Measurements from ENCODE around the gene KRTAP10-10. TPM values are rescaled to one million over a fixed set of nuclear protein-coding genes. Genes with fewer than 3 reads are reported as not detected.
"Not testable (repeated sequence)": the region's sequence is repeated elsewhere in the genome, so short reads cannot be mapped to it uniquely, and the experiment has no call there.

KRTAP10-10 gene
- total and polyA plus RNA-seq, 2 donors, result not detected

DNA sequence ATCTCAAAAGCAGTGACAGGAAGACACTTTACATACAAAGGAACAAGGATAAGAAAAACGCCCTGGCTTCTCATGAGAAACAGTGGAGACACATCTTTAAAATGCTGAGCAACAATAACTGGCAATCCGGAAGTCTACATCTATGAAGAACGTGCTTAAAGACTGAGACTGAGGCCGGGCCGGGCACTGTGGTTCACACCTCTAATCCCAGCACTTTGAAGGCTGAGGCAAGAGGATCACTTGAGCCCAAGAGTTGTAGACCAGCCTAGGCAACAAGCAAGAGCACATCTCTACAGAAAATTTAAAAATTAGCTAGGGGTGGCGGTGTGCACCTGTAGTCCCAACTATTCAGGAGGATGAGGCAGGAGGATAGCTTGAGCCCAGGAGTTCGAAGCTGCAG lies 46.9 kb downstream of the KRTAP10-10 start:
- WGBS, result 88% methylated on average over 7 of the region's 7 CpGs
- Histone ChIP-seq H3K27ac (ENCODE audit: low read depth in 1 of 2, low read length in 1 of 2) (no peak overlapping the region), H3K9me3 (ENCODE audit: control insufficient read depth in 2 of 2, insufficient read depth in 1 of 2, low read length in 1 of 2) (peaks cover 0 to 1% of the 10 kb centered on the region in 2 donors), H3K4me3 (ENCODE audit: low read length in 2 of 2) (no peak overlapping the region), H3K27me3 (ENCODE audit: control insufficient read depth in 2 of 2, insufficient read depth in 1 of 2, low read length in 1 of 2) (peaks cover 0 to 10% of the 10 kb centered on the region in 2 donors), H3K36me3 (ENCODE audit: control insufficient read depth in 2 of 2, insufficient read depth in 2 of 2, low read length in 1 of 2) (no peaks in the 10 kb centered on the region), H3K4me1 (ENCODE audit: control insufficient read depth in 2 of 2, insufficient read depth in 2 of 2, low read length in 2 of 2) (peaks cover 0 to 3% of the 10 kb centered on the region in 2 donors)
- DNase-seq (ENCODE audit: low read depth in 6 of 9, low spot score in 9 of 9), result no peak

DNA sequence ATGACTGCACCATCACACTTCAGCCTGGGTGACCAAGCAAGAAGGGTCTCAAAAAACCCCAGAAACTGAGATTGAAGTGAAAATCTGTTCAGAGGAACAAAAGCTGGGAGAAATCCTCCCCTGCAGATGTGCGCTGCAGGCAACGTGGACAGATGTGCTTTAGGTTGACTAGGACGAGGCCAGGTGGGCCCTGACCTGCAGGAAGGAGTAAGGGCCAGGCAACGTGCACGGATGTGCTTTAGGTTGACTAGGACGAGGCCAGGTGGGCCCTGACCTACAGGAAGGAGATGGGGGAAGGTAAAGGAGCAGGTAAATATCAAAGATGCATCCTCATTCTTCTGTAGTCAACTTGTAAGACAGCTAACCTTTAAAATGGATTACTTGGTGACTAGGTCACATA lies 47.3 kb downstream of the KRTAP10-10 start:
- WGBS, result 85% methylated on average over 6 of the region's 6 CpGs

DNA sequence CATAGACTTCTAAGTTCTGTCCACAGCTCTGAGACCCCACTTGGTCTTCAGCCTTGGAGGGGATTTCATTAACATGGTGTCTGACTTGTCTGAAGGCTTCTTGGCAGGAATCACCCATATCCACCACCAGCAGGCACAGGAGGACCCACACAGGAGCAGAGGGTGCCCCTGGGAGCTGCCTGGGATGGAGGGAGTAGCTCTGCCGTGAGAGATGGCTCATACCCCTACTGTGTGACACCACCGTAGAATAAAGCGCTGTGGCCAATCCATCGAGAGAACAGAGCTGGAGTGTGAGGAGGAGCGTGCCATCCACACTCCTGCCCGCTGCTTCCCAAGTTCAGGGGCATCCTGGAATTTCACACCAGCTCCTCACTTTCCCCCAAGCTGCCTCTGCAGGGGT lies 47.9 kb downstream of the KRTAP10-10 start:
- not testable (repeated sequence) for H3K27ac ChIP-seq (ENCODE audit: low read depth in 1 of 2, low read length in 1 of 2); H3K4me1 ChIP-seq (ENCODE audit: control insufficient read depth in 2 of 2, insufficient read depth in 2 of 2, low read length in 2 of 2); H3K9me3 ChIP-seq (ENCODE audit: control insufficient read depth in 2 of 2, insufficient read depth in 1 of 2, low read length in 1 of 2); DNase-seq (ENCODE audit: low read depth in 6 of 9, low spot score in 9 of 9); H3K4me3 ChIP-seq (ENCODE audit: low read length in 2 of 2); H3K36me3 ChIP-seq (ENCODE audit: control insufficient read depth in 2 of 2, insufficient read depth in 2 of 2, low read length in 1 of 2)
- WGBS, result 96% methylated on average over 6 of the region's 6 CpGs
- H3K27me3 ChIP-seq (ENCODE audit: control insufficient read depth in 2 of 2, insufficient read depth in 1 of 2, low read length in 1 of 2), result peaks cover 0 to 10% of the 10 kb centered on the region in 2 donors

More for the DNA sequence above, 47.3 kb downstream of the KRTAP10-10 start:
- H3K4me1 ChIP-seq (ENCODE audit: control insufficient read depth in 2 of 2, insufficient read depth in 2 of 2, low read length in 2 of 2), result peaks cover 0 to 3% of the 10 kb centered on the region in 2 donors
- peaks cover 0 to 10% of the 10 kb centered on the region in 2 donors for H3K27me3 ChIP-seq (ENCODE audit: control insufficient read depth in 2 of 2, insufficient read depth in 1 of 2, low read length in 1 of 2)
- no peak overlapping the region for H3K27ac ChIP-seq (ENCODE audit: low read depth in 1 of 2, low read length in 1 of 2)
- H3K36me3 ChIP-seq (ENCODE audit: control insufficient read depth in 2 of 2, insufficient read depth in 2 of 2, low read length in 1 of 2), result no peaks in the 10 kb centered on the region
- no peak overlapping the region for H3K4me3 ChIP-seq (ENCODE audit: low read length in 2 of 2)
- DNase-seq (ENCODE audit: low read depth in 6 of 9, low spot score in 9 of 9), result no peak
- peaks cover 0 to 1% of the 10 kb centered on the region in 2 donors for H3K9me3 ChIP-seq (ENCODE audit: control insufficient read depth in 2 of 2, insufficient read depth in 1 of 2, low read length in 1 of 2)

DNA sequence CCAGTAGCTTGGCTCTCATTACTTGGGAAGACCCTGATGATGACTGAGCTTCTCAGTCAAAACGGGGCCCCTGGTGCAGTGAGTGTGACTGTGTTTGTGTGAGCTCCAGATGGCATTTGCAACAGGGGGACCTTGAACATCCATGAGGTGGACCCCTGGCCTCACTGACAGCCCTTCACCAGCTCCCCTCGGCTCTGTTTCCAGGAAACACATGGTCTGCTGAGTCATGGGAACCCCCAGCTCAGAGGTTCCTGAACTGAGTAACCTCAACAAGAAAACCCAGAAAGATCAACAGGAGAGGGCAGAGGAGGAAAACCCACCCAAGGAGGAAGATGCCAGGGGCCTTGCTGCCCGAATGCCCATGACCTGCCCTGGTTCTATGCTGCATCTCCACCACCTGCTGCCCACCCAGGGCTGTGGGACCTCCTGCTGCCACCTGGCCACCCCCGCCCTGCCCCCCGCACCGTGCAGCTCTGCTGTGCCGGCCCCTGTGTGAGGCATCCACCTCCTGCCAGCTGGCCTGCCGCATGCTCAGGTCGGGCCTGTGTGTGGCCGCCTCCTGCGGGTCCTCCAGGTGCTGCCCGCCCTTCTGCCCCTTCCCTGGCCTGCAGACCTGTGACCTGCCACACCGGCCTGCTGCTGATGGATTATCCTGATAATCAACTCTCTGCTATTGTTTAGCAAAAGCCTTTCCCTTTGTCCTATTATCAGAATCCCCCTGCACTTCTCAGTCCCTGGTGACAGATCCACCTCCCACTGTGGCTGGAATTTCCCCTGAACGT lies 49.0 kb downstream of the KRTAP10-10 start:
- peaks cover 0 to 10% of the 10 kb centered on the region in 2 donors for H3K27me3 ChIP-seq (ENCODE audit: control insufficient read depth in 2 of 2, insufficient read depth in 1 of 2, low read length in 1 of 2)
- no peaks in the 10 kb centered on the region for H3K36me3 ChIP-seq (ENCODE audit: control insufficient read depth in 2 of 2, insufficient read depth in 2 of 2, low read length in 1 of 2)
- peaks cover 0 to 3% of the 10 kb centered on the region in 2 donors for H3K4me1 ChIP-seq (ENCODE audit: control insufficient read depth in 2 of 2, insufficient read depth in 2 of 2, low read length in 2 of 2)
- no peak overlapping the region for H3K4me3 ChIP-seq (ENCODE audit: low read length in 2 of 2)
- H3K27ac ChIP-seq (ENCODE audit: low read depth in 1 of 2, low read length in 1 of 2), result no peak overlapping the region
- H3K9me3 ChIP-seq (ENCODE audit: control insufficient read depth in 2 of 2, insufficient read depth in 1 of 2, low read length in 1 of 2), result peaks cover 0 to 1% of the 10 kb centered on the region in 2 donors
- WGBS, result 27% methylated on average over 14 of the region's 14 CpGs
- no peak for DNase-seq (ENCODE audit: low read depth in 6 of 9, low spot score in 9 of 9)

DNA sequence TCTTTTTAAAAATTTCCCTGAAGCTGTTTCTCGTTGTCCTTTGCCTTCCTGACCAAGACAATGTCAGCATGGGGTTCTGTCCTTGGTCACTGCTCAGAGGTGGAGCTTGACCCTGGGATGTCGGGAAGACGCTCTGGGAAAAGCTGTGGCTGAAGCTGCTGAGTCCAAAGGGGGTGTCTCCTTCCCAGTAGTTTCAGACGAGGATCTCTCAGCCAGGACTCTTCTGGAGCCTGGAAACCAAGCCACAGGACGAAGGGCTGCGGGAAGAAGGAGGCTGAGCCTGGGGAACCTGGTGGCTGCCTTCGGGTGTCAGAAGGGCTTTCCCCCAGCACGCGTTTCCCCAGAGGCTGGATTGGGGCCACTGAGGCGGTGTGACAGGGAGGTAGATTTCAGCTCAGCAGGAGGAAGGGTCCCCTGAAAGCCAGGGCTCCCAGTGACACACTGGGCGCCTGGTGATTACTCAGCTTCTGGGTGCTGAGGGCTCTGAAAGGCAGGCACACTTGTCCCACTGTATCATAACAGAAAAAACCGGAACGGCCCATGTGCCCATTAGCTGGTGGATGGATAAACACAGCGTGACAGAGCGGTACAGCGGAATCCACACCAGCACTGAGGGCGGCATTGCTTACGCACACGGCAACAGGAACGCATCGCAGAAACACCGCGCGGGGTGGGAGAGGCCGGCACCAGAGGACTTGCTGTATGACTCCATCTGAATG lies 49.8 kb downstream of the KRTAP10-10 start:
- Histone ChIP-seq H3K4me3 (ENCODE audit: low read length in 2 of 2) (no peak overlapping the region), H3K27ac (ENCODE audit: low read depth in 1 of 2, low read length in 1 of 2) (no peak overlapping the region), H3K9me3 (ENCODE audit: control insufficient read depth in 2 of 2, insufficient read depth in 1 of 2, low read length in 1 of 2) (peaks cover 0 to 1% of the 10 kb centered on the region in 2 donors), H3K36me3 (ENCODE audit: control insufficient read depth in 2 of 2, insufficient read depth in 2 of 2, low read length in 1 of 2) (no peaks in the 10 kb centered on the region), H3K27me3 (ENCODE audit: control insufficient read depth in 2 of 2, insufficient read depth in 1 of 2, low read length in 1 of 2) (peaks cover 0 to 10% of the 10 kb centered on the region in 2 donors), H3K4me1 (ENCODE audit: control insufficient read depth in 2 of 2, insufficient read depth in 2 of 2, low read length in 2 of 2) (peaks cover 0 to 3% of the 10 kb centered on the region in 2 donors)
- WGBS, result 90% methylated on average over 25 of the region's 25 CpGs
- no peak for DNase-seq (ENCODE audit: low read depth in 6 of 9, low spot score in 9 of 9)

DNA sequence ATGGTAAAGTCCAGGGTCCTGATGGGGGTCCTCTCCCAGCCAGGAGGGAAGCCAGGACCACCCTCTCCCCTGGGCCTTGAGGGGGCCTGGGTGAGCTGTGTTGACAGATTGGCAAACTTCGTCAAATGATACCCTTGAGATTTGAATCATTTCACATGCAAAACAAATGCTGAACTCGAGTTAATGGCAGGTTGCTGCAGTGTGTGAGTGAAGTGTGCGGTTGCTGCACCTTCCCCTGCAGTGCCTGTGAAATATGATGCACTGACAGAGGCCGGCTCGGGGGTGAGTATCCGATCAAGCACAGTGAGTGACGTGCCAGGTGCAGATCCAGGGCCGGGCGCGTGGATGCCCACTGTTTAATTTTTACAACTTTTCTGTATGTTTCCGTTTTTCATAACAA lies 50.5 kb downstream of the KRTAP10-10 start:
- H3K27ac ChIP-seq (ENCODE audit: low read depth in 1 of 2, low read length in 1 of 2), result no peak overlapping the region
- peaks cover 0 to 10% of the 10 kb centered on the region in 2 donors for H3K27me3 ChIP-seq (ENCODE audit: control insufficient read depth in 2 of 2, insufficient read depth in 1 of 2, low read length in 1 of 2)
- WGBS, result 88% methylated on average over 11 of the region's 11 CpGs
- H3K36me3 ChIP-seq (ENCODE audit: control insufficient read depth in 2 of 2, insufficient read depth in 2 of 2, low read length in 1 of 2), result no peaks in the 10 kb centered on the region
- DNase-seq (ENCODE audit: low read depth in 6 of 9, low spot score in 9 of 9), result no peak
- peaks cover 0 to 1% of the 10 kb centered on the region in 2 donors for H3K9me3 ChIP-seq (ENCODE audit: control insufficient read depth in 2 of 2, insufficient read depth in 1 of 2, low read length in 1 of 2)
- H3K4me1 ChIP-seq (ENCODE audit: control insufficient read depth in 2 of 2, insufficient read depth in 2 of 2, low read length in 2 of 2), result peaks cover 0 to 3% of the 10 kb centered on the region in 2 donors
- H3K4me3 ChIP-seq (ENCODE audit: low read length in 2 of 2), result no peak overlapping the region

Other genes starting within 250 kb of the KRTAP10-10 start
- 0.24 TPM for gene LRRC3, start 181.8 kb upstream of the KRTAP10-10 start, total RNA-seq
- 0.55 TPM for gene LRRC3, start 181.8 kb upstream of the KRTAP10-10 start, polyA plus RNA-seq
- gene KRTAP10-1, start 97.2 kb upstream of the KRTAP10-10 start, total RNA-seq, result not detected
- not detected for gene KRTAP10-1, start 97.2 kb upstream of the KRTAP10-10 start, polyA plus RNA-seq
- not detected for gene KRTAP10-2, start 85.9 kb upstream of the KRTAP10-10 start, total RNA-seq
- not detected for gene KRTAP10-2, start 85.9 kb upstream of the KRTAP10-10 start, polyA plus RNA-seq
- gene KRTAP10-3, start 78.6 kb upstream of the KRTAP10-10 start, total RNA-seq, result not detected
- not detected for gene KRTAP10-3, start 78.6 kb upstream of the KRTAP10-10 start, polyA plus RNA-seq
- not detected for gene KRTAP10-4, start 63.6 kb upstream of the KRTAP10-10 start, total RNA-seq
- gene KRTAP10-4, start 63.6 kb upstream of the KRTAP10-10 start, polyA plus RNA-seq, result not detected
- not detected for gene KRTAP10-5, start 56.8 kb upstream of the KRTAP10-10 start, total RNA-seq
- not detected for gene KRTAP10-5, start 56.8 kb upstream of the KRTAP10-10 start, polyA plus RNA-seq
- gene KRTAP10-6, start 44.9 kb upstream of the KRTAP10-10 start, total RNA-seq, result not detected
- not detected for gene KRTAP10-6, start 44.9 kb upstream of the KRTAP10-10 start, polyA plus RNA-seq
- not detected for gene KRTAP10-7, start 36.8 kb upstream of the KRTAP10-10 start, total RNA-seq
- not detected for gene KRTAP10-7, start 36.8 kb upstream of the KRTAP10-10 start, polyA plus RNA-seq
- not detected for gene KRTAP10-8, start 25.3 kb upstream of the KRTAP10-10 start, total RNA-seq
- gene KRTAP10-8, start 25.3 kb upstream of the KRTAP10-10 start, polyA plus RNA-seq, result not detected
- not detected for gene KRTAP10-9, start 10.3 kb upstream of the KRTAP10-10 start, total RNA-seq
- gene KRTAP10-9, start 10.3 kb upstream of the KRTAP10-10 start, polyA plus RNA-seq, result not detected
- gene KRTAP10-11, start 9.1 kb downstream of the KRTAP10-10 start, total RNA-seq, result not detected
- not detected for gene KRTAP10-11, start 9.1 kb downstream of the KRTAP10-10 start, polyA plus RNA-seq
- not detected for gene KRTAP12-4, start 17.3 kb downstream of the KRTAP10-10 start, total RNA-seq
- not detected for gene KRTAP12-4, start 17.3 kb downstream of the KRTAP10-10 start, polyA plus RNA-seq
- gene KRTAP12-3, start 20.6 kb downstream of the KRTAP10-10 start, total RNA-seq, result not detected
- gene KRTAP12-3, start 20.6 kb downstream of the KRTAP10-10 start, polyA plus RNA-seq, result not detected
- not detected for gene KRTAP12-2, start 29.6 kb downstream of the KRTAP10-10 start, total RNA-seq
- not detected for gene KRTAP12-2, start 29.6 kb downstream of the KRTAP10-10 start, polyA plus RNA-seq
- gene KRTAP12-1, start 44.8 kb downstream of the KRTAP10-10 start, total RNA-seq, result not detected
- not detected for gene KRTAP12-1, start 44.8 kb downstream of the KRTAP10-10 start, polyA plus RNA-seq
- gene KRTAP10-12, start 59.8 kb downstream of the KRTAP10-10 start, total RNA-seq, result not detected
- gene KRTAP10-12, start 59.8 kb downstream of the KRTAP10-10 start, polyA plus RNA-seq, result not detected
- gene TSPEAR, start 74.2 kb downstream of the KRTAP10-10 start, total RNA-seq, result 0.38 TPM
- 0.07 TPM for gene TSPEAR, start 74.2 kb downstream of the KRTAP10-10 start, polyA plus RNA-seq
- 32.8 TPM for gene UBE2G2, start 164.5 kb downstream of the KRTAP10-10 start, total RNA-seq
- gene UBE2G2, start 164.5 kb downstream of the KRTAP10-10 start, polyA plus RNA-seq, result 67.6 TPM
- 63.7 TPM for gene SUMO3, start 180.7 kb downstream of the KRTAP10-10 start, total RNA-seq
- 49.6 TPM for gene SUMO3, start 180.7 kb downstream of the KRTAP10-10 start, polyA plus RNA-seq
- gene PTTG1IP, start 236.3 kb downstream of the KRTAP10-10 start, total RNA-seq, result 75.3 TPM
- 138 TPM for gene PTTG1IP, start 236.3 kb downstream of the KRTAP10-10 start, polyA plus RNA-seq

Measured in thymus (tissue), 11 donors.